HEK293 (cell line): ENCODE measurements around the gene NPY.

Experiments
- CTCF ChIP-seq: fragments of 450-650 bp; formaldehyde crosslinking; IDR thresholded peaks from 2 replicates; pipeline ENCODE4 v1.5.1; 2016; ENCODE audit warnings: missing biosample characterization, missing genetic modification characterization
- EGR2 ChIP-seq: fragments of 450-650 bp; formaldehyde crosslinking; IDR thresholded peaks from 2 replicates; pipeline ENCODE4 v1.5.1; 2016; ENCODE audit warnings: low read depth, missing biosample characterization, missing genetic modification characterization
- ZNF112 ChIP-seq: fragments of 450-650 bp; formaldehyde crosslinking; IDR thresholded peaks from 2 replicates; pipeline ENCODE4 v1.5.0; 2017; ENCODE audit warnings: missing biosample characterization, missing genetic modification characterization
- ZNF23 ChIP-seq: fragments of 450-650 bp; formaldehyde crosslinking; IDR thresholded peaks from 2 replicates; pipeline ENCODE4 v1.5.1; 2016; ENCODE audit warnings: missing biosample characterization, missing genetic modification characterization, borderline replicate concordance
- ZNF426 ChIP-seq: fragments of 450-650 bp; formaldehyde crosslinking; IDR thresholded peaks from 2 replicates; pipeline ENCODE4 v1.5.1; 2017; ENCODE audit warnings: missing biosample characterization, missing genetic modification characterization, mild to moderate bottlenecking, inconsistent platforms, moderate library complexity
- TF ChIP-seq, protein P1 (sequence below): fragments of 450-650 bp; formaldehyde crosslinking; IDR thresholded peaks from 2 replicates; pipeline ENCODE4 v1.5.1; 2016; ENCODE audit warnings: missing biosample characterization, missing genetic modification characterization

- TF ChIP-seq CTCF (tag by site-specific recombination) (no peak), ZNF112 (tag by site-specific recombination) (no peak), EGR2 (tag by site-specific recombination) (no peak), ZNF426 (tag by site-specific recombination) (no peak), ZNF23 (tag by site-specific recombination) (no peak)
- TF ChIP-seq, protein P1, sequence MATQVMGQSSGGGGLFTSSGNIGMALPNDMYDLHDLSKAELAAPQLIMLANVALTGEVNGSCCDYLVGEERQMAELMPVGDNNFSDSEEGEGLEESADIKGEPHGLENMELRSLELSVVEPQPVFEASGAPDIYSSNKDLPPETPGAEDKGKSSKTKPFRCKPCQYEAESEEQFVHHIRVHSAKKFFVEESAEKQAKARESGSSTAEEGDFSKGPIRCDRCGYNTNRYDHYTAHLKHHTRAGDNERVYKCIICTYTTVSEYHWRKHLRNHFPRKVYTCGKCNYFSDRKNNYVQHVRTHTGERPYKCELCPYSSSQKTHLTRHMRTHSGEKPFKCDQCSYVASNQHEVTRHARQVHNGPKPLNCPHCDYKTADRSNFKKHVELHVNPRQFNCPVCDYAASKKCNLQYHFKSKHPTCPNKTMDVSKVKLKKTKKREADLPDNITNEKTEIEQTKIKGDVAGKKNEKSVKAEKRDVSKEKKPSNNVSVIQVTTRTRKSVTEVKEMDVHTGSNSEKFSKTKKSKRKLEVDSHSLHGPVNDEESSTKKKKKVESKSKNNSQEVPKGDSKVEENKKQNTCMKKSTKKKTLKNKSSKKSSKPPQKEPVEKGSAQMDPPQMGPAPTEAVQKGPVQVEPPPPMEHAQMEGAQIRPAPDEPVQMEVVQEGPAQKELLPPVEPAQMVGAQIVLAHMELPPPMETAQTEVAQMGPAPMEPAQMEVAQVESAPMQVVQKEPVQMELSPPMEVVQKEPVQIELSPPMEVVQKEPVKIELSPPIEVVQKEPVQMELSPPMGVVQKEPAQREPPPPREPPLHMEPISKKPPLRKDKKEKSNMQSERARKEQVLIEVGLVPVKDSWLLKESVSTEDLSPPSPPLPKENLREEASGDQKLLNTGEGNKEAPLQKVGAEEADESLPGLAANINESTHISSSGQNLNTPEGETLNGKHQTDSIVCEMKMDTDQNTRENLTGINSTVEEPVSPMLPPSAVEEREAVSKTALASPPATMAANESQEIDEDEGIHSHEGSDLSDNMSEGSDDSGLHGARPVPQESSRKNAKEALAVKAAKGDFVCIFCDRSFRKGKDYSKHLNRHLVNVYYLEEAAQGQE (tag by site-specific recombination): no peak
Measured at GRCh38 chr7:24251568-24251967, 32.4 kb upstream of the NPY start.
